Esophagus muscularis mucosa (tissue), 4 donors: Measurements from ENCODE around the gene DHX58. TPM values are rescaled to one million over a fixed set of nuclear protein-coding genes. Genes with fewer than 3 reads are reported as not detected.

Experiments used
- DNase-seq: peaks from one replicate; pipeline ENCODE4 v3.0.0-alpha.2; 2017; ENCODE audit errors: extremely low spot score
- H3K27ac ChIP-seq, 4 donors: fragments of 200-600 bp; sonication (generic); replicated peaks in 1 of 4; 1 replicate in 3 of 4; 2 replicates in 1 of 4; pipeline ENCODE4 v1.5.1; 2016 to 2019; ENCODE audit warnings: mild to moderate bottlenecking in 1 of 4
- H3K27me3 ChIP-seq, 4 donors: fragments of 200-600 bp; sonication (generic); one replicate each; pipeline versions ENCODE4 v1.5.1 to v1.6.0; 2016 to 2019
- H3K36me3 ChIP-seq, 4 donors: fragments of 200-600 bp; sonication (generic); one replicate each; pipeline ENCODE4 v1.5.1; 2016 to 2019
- H3K4me1 ChIP-seq, 4 donors: fragments of 200-600 bp; sonication (generic); one replicate each; pipeline ENCODE4 v1.5.1; 2016 to 2019
- H3K4me3 ChIP-seq, 4 donors: fragments of 200-600 bp; sonication (generic); 1 replicate in 2 of 4; 2 replicates in 2 of 4; pipeline ENCODE4 v1.5.1; 2016 to 2019; ENCODE audit warnings: mild to moderate bottlenecking in 4 of 4, moderate library complexity in 1 of 4
- H3K9me3 ChIP-seq, 4 donors: fragments of 200-600 bp; sonication (generic); 1 replicate in 3 of 4; 2 replicates in 1 of 4; pipeline ENCODE4 v1.5.1; 2016 to 2019
- CTCF ChIP-seq, 3 experiments: fragments of 200-600 bp in 2 of 3; fragments of 450-650 bp in 1 of 3; sonication (generic) in 2 of 3; IDR thresholded peaks; one replicate each; pipeline ENCODE4 v1.5.1; 2017 to 2019; ENCODE audit warnings: antibody characterized with exemption in 3 of 3, mild to moderate bottlenecking in 2 of 3, moderate library complexity in 1 of 3
- EP300 ChIP-seq: sonication (generic); formaldehyde crosslinking; IDR thresholded peaks from one replicate; pipeline ENCODE4 v1.6.1; 2017; ENCODE audit warnings: antibody characterized with exemption
- POLR2A ChIP-seq: fragments of 450-650 bp; IDR thresholded peaks from one replicate; pipeline ENCODE4 v1.6.1; 2017; ENCODE audit warnings: antibody characterized with exemption, moderate library complexity, mild to moderate bottlenecking, low read depth
- POLR2AphosphoS5 ChIP-seq, 2 donors: sonication (generic); formaldehyde crosslinking; IDR thresholded peaks; one replicate each; pipeline ENCODE4 v1.6.1; 2017; ENCODE audit warnings: antibody characterized with exemption in 2 of 2
- WGBS: methylation state at CpG from one replicate; pipeline ENCODE4 v1.1.5; 2018; 5-methylcytosine and 5-hydroxymethylcytosine counted together
- intact Hi-C: fragments of 100-400 bp; cut with DNase I; formaldehyde crosslinking; loops from one replicate; pipeline ENCODE4 v1.15.1; 2023
- total RNA-seq, 4 donors: library from RNA; depleted of rRNA; stranded (reverse); fragments of >200 nt; gene quantifications; one replicate each; pipeline versions ENCODE4 v1.1.0 to v1.2.1, GENCODE V29; 2016

The DHX58 gene
- total RNA-seq, 4 donors from 2014 or later: 9.6 to 11.7 (median 11.3) TPM

- H3K27ac ChIP-seq: no peak overlapping the region
- no peaks in the 10 kb centered on the region for H3K9me3 ChIP-seq
- 91% methylated on average over 10 of the region's 11 CpGs for WGBS
- H3K4me3 ChIP-seq: no peak overlapping the region
- TF ChIP-seq EP300 (no peak), POLR2A (no peak), POLR2AphosphoS5 (IDR thresholded peaks at IDR 0.05) (no peak), CTCF (IDR thresholded peaks at IDR 0.05) (no peak)
- no peak for DNase-seq
- H3K27me3 ChIP-seq: peaks cover 0 to 4% (median 0%) of the 10 kb centered on the region in 4 donors
- peaks cover under 1 to 19% (median 14%) of the 10 kb centered on the region in 4 donors for H3K4me1 ChIP-seq
- intact Hi-C loops: loop anchor here (5.0 kb wide), 1 partner anchor 36 kb away; no protein-coding TSS in a partner anchor
- H3K36me3 ChIP-seq: peaks cover 7 to 56% (median 25%) of the 10 kb centered on the region in 4 donors
Measured at GRCh38 chr17:42103221-42103954, 9.1 kb downstream of the DHX58 start.

GRCh38 chr17:42101513-42102292 is 10.8 kb downstream of the DHX58 start:
- Histone ChIP-seq H3K9me3 (no peaks in the 10 kb centered on the region), H3K27me3 (peaks cover 0 to 21% (median 9%) of the 10 kb centered on the region in 4 donors), H3K4me1 (peaks cover 6 to 19% (median 13%) of the 10 kb centered on the region in 4 donors), H3K4me3 (no peak overlapping the region), H3K36me3 (peaks cover 6 to 41% (median 21%) of the 10 kb centered on the region in 4 donors), H3K27ac (no peak overlapping the region)
- DNase-seq: no peak
- 39% methylated on average over 11 of the region's 14 CpGs for WGBS
- TF ChIP-seq EP300: no peak
- peak; percentile 62 to 78 (median 63) for TF ChIP-seq CTCF (IDR thresholded peaks at IDR 0.05)
- no peak for TF ChIP-seq POLR2AphosphoS5 (IDR thresholded peaks at IDR 0.05)
- intact Hi-C loops: loop anchor here (5.0 kb wide), 1 partner anchor 34 kb away; no protein-coding TSS in a partner anchor

GRCh38 chr17:42098730-42099399 is 13.6 kb downstream of the DHX58 start:
- Histone ChIP-seq H3K36me3 (peaks cover 0 to 14% (median 6%) of the 10 kb centered on the region in 4 donors), H3K9me3 (no peaks in the 10 kb centered on the region), H3K27me3 (peaks cover 0 to 49% (median 10%) of the 10 kb centered on the region in 4 donors), H3K4me3 (no peak overlapping the region), H3K4me1 (peaks cover 6 to 19% (median 13%) of the 10 kb centered on the region in 4 donors), H3K27ac (no peak overlapping the region)
- no peak for DNase-seq
- 82% methylated on average over 13 of the region's 14 CpGs for WGBS
- no peak for TF ChIP-seq POLR2AphosphoS5 (IDR thresholded peaks at IDR 0.05)
- TF ChIP-seq EP300: no peak
- intact Hi-C loops: no loop called here

DNA sequence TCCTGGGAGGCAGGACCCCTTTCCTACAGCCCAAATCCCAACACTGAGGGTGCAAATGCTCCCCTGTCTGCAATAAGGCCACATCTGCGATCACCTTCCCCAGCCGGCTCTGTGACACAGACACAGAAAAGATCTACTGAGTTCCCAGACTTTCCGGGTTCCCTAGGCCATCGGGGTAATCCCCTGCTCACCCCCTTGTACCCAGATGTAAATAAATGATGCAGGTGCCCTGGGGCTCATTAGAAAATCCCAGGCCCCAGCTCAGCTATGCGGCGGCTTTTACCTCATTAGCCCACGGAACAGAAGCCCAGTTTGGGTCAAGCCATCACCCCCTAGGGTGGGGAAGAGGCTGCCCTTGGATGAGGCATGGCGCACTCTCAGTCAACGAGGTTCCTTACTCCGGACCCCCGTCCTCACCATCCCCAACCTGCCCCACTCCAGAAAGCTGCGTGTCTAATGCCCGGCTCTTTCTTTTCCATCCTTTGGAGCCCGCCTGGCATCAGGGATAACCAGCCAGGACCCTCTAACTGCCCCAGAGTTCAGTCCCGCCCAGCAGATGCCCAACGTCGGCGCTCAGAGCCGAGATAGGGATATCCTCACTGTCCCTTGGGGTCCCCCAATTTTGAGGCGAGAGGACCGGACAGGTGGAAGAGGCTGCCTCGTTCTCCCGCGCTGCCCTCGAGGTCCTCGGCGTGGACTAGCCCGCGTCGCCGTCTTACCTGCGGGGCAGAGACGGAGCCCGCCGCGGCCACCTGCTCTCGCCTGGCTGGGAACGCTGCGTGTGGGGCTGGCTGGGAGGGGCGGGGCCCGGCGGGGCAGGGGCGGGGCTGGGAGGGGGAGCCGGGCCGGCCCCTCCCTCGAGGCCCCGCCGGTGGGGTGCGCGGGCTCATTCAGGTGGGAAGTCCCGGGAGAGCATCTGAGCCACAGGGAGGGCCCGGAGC is 14.6 kb downstream of the DHX58 start, which contains the start of gene ZNF385C:
TSS of gene ZNF385C (minus strand) at position 783 of the 941 bp plus-strand sequence. CDS start 35,417 bp downstream, outside the sequence.
- 26% methylated on average over 16 of the region's 52 CpGs for WGBS
- Histone ChIP-seq H3K4me3 (peak within 1 kb of the TSS; percentile 15 to 43 (median 28)), H3K27ac (no peak within 1 kb of the TSS), H3K36me3 (peaks cover 0 to 5% (median 0%) of the 10 kb centered on the region in 4 donors), H3K9me3 (no peaks in the 10 kb centered on the region), H3K4me1 (peaks cover 6 to 19% (median 13%) of the 10 kb centered on the region in 4 donors), H3K27me3 (peaks cover 0 to 55% (median 10%) of the 10 kb centered on the region in 4 donors)
- TF ChIP-seq POLR2AphosphoS5 (IDR thresholded peaks at IDR 0.05) (no peak), CTCF (IDR thresholded peaks at IDR 0.05) (no peak), POLR2A (no peak), EP300 (no peak)
- DNase-seq: no peak
- intact Hi-C loops: no loop called here
